ENCODE data around the gene ADRB1.

Gene ADRB1

DNA sequence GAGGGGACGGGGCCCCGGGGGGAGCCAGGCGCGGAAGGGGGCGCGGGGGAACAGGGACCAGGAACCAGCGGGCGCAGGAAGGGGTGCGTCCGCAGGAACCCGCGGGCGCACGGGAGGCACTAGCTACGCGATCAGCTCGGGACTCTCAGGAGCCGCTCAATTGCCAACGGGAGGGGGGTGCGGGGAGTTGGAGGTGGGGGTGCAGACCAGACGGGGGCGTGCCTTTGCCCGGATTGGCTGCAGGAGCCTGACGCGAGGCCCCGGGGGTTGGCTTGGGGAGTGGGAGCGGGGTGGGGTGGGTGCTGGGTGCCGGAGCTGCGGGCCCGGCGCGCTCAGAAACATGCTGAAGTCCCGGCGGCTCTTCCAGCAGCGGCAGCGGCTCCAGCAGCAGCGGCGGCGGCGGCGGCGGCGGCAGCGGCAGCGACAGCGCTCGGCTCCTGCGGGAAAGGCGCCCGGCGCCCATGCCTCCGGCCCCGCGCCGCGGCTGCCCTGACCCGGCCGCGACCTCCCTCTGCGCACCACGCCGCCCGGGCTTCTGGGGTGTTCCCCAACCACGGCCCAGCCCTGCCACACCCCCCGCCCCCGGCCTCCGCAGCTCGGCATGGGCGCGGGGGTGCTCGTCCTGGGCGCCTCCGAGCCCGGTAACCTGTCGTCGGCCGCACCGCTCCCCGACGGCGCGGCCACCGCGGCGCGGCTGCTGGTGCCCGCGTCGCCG, at the start of gene ADRB1:
Gene ADRB1 (plus strand): TSS at position 335 of the 715 bp plus-strand sequence. CDS start 267 bp downstream, at position 602.
- DNase-seq, result peak; percentile 24 to 44

DNA sequence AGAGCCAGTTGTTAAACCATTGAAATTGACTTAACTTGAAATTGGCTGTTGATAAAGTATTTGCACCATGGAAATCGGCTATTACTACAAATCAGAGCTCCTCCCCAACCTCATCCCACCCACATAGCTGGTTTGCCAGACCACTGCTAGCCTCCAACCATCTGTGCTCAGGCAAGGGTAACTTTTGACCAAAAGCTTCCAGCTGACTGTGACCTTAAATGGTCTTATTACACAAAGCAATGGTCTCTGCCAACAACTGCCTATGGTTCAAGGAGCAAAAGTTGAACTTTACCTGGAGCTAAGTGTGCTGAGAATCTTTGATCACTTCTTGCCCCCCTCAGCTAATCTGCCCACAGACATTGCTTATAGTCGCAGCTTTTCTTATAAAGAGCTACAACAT, 48.5 kb upstream of the ADRB1 start:
- DNase-seq, result no peak

DNA sequence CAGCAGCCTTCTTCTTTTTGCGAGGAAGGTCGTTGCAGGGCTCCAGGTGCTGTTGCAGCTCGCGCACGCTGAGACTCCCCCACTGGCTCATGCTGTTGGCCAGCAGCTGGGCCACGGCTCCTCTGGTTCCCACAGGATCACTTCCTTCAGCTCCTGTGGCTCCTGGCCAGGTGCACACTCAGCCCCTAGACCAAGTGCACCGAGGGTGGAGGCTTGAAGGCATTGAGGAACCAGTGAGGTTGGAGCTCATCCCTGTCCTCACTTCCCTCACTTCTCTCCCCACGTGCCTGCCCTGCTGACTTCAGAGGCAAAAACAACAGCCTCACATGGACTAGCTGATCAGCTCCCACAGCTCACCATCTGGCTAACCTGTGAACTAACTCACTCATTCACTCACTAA, 46.2 kb upstream of the ADRB1 start:
- DNase-seq, result no peak

DNA sequence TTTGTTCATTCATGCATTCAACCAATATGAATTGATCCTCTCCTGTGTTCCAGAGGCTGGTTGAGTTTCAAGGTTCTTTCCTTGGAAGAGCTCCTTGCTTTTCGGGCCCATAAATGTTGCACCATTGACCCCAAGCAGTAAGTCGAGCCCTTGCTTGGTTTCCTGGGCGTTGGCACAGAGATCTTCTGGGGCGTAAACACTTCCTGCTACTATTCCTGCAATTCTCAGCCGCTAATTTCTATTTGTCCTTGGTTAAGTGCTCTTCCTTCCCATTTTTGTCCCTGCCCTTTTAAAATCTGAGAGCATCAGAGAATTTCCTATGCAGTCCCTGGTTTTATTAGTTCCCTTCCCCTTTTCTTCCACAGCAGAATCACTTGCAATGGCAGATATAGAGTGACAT, 44.1 kb upstream of the ADRB1 start:
- DNase-seq, result no peak

DNA sequence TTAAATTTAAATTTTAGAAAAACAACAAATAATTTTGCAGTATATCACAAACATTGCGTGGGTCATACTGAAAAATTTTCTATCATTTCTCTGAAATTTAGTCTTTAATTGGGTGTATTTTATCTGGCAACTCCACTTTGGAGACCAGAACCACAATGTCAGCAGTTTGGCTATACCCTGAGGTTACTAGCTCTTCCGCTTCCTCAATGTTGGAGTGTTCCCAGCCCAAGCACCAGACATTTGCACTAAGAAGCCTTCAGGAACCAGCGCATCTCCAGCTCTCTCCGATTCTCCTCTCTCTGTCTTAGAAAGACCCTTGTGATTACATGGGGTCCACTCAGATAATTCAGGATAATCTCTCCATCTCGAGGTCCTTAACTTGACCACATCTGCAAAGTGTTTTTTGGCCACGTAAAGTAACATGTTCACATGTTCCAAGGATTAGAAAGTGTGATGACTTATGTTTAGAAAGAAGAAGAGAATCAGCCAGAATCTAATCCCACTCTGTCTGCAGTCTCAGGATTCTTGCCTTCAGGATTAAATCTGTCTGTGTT, 43.1 kb upstream of the ADRB1 start:
- DNase-seq, result no peak

DNA sequence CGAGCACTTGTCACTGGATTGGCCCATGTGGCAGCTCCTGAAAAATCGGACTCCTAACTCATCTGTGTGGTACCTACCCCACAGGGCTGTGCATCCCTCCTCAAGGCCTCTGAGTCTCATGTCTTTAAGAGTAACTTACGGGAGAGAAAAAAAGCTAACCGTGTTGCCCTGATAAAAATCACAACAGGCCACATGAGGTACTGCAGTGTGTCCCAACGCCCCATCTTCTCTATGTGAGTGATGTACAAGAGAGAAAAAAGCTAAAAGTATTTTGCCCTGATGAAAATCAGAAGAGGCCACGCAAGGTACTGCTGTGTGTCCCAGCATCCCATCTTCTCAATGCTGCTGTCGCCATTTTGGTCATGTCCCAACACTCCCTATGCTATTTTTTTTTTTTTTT, 41.2 kb upstream of the ADRB1 start:
- no peak for DNase-seq

DNA sequence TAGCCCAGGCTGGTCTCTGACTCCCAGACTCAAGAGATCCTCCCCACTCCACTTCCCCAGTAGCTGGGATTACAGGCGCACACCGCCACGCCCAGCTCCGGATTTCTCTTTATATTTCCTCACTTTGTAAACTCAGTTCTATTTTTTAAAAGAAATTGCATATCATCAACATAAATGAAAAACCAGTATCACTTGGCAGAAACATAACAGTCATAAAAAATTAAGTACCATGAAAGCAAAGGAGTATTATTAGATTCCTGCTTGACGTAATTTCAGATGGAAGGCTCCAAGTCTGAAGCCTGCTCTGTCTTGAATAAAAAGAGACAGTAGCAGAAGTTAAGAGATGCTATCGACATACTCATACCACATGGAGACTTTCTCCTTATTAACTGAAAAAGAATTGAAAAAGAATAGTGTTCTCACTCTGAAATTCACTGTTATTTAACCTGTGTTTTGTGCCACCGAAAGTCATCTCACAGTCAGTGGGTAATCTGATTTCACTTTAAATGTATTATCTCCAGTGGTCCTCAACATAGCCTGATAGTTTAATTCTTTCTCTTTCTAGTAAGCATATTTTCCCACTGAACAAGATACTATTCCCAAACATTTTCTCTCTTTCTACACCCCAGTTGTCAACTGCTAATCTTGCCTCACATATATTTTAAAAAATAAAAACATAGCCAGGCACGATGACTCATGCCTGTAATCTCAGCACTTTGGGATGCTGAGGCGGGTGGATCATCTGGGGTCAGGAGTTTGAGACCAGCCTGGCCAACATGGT, 40.3 kb upstream of the ADRB1 start:
- DNase-seq, result no peak

DNA sequence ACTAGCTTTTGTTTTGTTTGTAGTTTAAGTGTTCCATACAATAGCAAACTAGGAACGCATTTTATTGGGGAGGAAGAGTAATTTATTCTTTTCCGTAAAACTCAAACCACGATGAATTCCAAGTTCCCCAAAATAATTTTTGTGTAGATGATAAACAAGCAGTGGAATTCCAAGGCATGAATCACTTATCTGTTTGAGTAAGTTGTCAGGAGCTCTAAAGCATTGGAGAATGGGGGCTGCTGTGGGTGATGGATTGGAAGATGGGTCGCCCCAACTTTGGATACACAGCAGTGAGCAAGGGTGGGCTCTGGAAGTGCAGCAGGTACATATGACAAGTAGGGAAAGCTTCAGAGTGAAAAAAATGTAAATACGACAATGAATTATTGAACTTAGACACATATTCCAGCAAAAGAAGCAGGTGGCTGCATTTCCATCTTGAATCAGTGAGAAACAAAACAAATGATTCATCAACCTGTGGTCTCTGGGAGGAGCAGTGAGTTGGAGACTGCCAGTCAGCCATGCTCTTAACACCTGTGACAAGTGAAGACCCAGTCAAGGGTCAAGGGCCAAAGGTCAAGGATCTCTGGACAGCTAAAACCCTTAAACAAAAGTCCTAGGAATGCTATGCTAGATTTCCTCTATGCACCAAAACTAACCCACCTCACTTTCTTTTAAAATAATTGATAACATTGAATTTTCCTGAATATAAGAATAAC, 34.2 kb upstream of the ADRB1 start:
- DNase-seq, result no peak

DNA sequence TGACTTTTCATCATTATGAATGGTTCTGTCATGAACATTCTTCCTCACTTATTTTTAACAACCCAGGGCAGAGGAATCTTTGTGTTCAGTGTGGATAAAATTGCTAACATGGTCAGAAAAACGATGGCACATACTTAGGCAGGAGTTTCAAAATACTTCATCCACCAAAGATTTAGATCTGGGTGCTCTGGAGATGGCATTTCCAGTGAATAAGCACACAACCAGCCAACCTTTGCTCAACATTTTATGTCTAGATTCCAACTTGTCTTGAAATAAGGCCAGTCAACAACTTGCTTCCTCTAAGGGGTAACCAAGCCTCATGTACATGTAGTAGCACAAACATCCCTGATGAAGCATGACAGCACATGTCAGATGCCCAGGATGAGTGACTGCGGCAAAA, 33.4 kb upstream of the ADRB1 start:
- DNase-seq, result no peak

DNA sequence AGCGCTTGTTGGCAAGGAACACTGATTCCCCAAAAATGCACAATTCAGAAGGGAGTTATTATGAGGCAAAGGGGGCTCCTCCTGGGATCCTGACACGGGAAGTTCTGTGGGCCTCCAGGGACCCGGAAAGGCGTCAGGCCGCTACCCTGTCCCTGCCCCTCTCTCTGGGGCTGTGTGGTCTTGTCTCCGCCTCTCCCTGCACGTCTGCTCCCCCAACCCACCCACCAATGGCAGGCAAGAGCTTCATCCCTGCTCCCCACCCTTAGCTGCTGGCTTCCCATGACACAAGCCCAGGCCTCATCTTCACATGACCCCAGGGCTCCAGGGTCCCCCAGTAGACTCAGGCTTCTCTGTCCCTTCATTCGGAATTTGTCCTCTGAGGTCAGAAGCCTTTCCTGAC, 31.0 kb upstream of the ADRB1 start:
- DNase-seq, result no peak

DNA sequence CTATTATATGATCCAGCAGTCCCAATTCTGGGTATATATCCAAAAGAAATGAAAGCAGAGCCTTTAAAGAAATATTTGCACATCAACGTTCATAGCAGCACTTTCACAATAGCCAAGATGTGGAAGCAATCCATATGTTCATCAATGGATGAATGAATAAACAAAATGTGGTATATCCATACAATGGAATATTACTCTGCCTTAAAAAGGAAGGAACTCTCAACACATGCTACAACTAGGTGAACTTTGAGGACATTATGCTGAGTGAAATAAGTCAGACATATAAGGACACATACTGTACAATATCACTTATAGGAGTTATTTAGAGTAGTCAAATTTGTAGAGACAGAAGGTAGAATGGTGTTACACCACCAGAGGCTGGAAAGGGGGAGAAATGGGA, 28.0 kb upstream of the ADRB1 start:
- DNase-seq, result no peak

DNA sequence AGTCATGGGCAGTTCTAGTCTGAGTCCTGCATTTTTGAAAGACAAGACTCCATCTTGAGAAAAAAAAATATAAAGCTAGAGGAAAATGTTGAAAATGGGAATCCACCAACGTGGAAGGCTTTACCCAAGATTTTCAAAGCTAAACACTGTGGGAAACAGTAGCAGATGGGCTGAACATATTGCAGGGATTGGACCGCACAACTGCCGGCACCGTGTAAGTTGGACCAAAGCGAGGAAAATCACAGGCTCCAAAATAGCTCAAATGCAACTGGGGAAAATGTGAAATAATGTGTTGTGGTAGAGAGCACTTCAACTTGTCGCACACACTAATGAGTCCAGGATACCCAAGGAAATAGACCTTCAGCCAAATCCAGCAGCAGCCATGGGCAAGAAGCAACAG, 26.4 kb upstream of the ADRB1 start:
- DNase-seq, result no peak

DNA sequence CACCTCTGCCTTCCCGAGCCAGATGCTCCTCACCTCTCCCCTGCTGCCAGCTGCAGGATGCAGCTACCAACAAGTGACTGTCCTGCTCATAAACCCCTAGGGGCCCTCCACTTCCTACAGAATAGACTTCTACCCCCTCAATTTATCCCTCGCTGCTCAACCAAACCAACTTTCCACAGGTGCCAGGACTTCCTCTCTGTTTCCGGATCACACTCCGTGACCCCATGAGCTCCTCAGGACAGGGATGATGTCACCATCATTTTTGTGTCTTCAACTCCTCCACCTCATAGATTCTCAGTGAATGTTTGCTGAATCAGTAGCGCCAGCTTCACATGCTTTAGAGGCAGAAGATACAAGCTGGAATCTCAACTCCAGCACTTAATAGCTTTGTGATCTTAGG, 25.8 kb upstream of the ADRB1 start:
- no peak for DNase-seq

DNA sequence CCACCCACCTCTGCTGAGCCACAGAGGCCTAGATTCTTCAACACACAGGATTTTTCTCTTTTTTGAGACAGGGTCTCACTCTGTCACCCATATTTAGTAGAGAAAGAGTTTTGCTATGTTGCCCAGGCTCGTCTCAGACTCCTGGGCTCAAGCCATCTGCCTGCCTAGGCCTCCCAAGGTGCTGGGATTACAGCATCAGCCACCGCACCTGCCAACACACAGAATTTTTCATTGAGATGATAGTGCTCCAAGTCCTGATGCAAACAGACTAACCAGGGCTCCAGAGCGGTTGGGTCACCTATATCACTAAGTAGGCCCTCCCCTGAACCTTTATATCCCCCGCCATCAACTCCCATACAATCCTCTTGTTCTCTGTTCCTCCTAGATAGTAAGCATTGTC, 24.4 kb upstream of the ADRB1 start:
- no peak for DNase-seq

DNA sequence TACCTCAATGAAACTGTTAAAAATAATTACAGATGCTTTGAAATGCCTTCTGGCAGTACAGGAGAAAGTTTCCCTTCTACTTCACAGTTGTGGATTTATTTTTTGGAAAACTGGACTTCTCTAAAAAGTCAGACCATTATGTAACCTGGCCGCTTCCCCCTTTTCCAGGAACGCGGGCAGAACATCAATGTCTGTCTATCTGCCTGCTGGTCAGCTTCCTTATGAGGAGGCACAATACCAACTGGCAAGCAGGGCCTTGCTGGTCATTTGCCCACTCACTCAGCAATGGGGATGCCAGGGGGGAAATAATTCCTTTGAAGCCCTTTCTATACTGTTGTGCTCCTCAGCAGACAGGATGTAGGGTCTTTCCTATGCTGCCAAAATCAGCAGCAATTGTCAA, 22.5 kb upstream of the ADRB1 start:
- no peak for DNase-seq

DNA sequence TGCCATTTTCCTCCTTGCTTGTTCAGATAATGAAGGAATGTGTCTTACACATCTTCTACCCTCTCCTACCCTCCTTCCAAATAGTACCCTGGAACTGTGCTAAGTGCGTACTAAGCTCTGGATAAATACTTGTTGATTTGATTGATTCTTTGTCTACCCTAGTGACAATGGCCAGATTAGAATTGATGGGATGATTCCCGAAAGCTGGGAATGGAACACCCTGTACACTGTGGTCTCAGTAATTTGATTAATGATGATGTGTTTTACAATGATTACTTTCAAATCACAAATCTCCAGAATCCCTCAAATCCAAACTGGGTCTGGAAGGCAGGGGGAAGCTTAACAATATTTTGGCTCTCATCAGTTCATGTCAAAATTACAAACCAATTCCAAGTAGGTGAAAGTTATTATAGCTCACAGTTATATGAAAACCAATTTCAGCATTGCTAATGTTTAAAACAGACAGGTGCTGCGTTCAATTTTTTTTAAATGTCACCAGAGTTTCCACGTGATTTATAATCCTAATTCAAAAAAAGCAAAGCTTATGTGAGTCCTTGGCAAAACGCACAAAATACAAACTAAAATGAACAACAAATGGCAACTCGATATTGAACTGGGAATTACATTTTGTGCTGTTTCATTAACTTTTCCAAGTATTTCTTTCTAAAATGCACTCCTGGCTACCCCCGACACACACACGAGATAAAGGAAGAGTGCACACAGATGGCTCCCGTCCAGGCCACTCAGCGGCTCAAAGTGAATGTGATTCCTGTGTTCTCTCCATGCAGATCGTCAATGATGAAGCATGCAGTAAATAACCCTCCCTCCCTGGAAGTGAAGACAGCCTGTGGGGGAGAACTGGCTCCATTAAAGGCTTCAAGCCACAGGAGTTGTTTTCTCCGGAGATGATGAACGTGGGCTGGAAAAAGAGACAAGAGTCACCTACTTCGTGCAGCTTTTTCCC, 21.7 kb upstream of the ADRB1 start:
- no peak for DNase-seq

DNA sequence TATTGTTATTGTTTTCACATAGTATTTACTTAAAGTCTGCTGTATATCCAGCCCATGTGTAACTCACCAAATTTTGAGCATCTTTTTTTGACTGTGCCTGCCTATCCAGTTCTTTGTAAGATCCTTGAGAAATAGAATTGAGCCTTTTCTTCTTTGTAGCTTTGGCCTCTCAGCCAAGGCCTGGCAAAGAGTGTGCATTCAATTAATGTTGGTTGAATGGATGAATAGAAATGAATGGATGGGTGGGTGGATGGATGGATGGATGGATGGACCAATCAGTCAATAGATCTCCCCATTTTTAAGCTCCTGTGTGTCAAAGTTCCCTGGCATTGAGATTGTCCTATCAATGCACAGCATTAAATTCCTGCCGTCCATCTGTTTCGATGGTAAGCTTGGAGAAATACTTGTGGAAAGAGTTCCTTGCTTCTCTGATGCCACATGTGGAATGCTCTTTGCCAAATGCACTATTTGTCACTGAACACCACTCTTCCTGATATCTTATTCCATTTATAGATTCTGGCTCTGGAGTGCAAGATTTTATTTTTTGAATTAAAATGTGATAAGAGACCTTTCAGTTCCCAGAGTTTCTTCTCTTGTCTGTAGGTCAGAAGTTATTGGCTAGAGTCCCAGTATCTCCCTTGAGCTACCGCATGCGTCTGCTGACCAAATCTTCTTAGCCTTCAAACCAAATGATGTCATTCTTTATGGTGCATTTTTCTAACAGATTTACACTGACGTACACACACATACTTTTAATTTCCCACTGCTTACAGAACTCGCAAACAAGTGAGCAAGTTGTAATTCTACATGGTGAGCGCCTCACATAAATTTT, 20.7 kb upstream of the ADRB1 start:
- DNase-seq, result no peak

DNA sequence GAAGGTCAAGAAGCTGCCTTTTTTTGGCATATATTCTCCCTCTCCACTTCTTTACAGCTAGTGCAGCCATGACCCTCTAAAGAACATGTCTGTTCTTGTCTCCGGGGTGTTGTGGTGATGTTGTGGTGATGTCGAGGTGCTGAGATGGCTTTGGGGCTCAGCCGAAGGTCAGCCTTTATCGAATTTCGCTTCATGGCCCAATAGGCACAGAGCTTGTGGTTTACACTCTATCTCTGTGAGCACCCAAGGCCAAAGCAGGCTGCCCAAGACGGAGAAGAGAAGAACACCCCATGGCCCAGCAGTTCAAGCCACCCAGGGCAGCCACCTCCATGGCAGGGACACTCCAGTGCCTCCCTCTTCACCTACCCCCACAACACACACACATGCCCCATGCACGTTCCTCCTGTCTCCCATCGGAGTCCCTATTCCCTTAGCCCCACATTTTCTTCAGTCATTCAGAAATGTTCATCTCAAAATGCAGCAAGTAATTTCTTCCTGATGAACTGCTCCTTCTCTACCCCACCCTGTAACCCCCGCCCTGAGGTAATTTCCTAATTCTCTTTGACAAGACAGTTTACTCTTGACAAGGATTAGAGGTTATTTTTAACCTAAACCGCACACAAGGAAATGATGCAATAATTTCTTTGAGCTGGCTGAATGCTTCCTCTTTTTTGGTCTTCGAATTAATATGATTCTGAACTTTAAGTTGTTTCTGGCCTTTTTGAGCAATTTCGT, 18.6 kb upstream of the ADRB1 start:
- DNase-seq, result peak in 1 of 2 donors; percentile 92

DNA sequence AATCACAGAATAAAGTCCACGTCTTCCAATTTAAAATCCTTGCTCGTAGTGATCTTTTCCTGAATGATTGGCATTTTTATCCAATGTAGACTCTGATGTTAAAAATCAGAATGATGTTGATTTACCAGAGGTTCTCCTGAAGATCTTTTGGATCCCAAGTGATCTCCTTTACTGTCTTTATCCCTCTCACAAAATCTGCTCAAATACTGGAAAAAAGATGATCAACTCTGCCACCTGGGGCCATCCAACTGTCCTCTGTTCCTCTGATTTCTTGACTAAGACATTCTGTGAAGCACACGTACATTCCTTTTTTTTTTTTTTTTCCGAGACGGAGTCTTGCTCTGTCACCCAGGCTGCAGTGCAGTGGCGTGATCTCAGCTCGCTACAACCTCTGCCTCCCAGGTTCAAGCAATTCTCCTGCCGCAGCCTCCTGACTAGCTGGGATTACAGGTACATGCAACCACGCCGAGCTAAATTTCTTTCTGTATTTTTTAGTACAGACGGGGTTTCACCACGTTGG, 18.0 kb upstream of the ADRB1 start:
- DNase-seq, result no peak

Measured in bone marrow (tissue), 2 donors.